Adipocyte (in vitro differentiated cells): Measurements from ENCODE around the gene SH3BP2.

Experiments
- DNase-seq: peaks from one replicate; pipeline ENCODE4 v3.0.0-alpha.2; 2015; ENCODE audit warnings: low read depth
- H3K27me3 ChIP-seq: replicated peaks from 2 replicates; pipeline ENCODE4 v1.7.0; 2013; ENCODE audit warnings: mild to moderate bottlenecking, low read length, moderate library complexity; ENCODE audit not compliant: control insufficient read depth, insufficient read depth
- H3K36me3 ChIP-seq: 2 replicates; pipeline ENCODE4 v1.7.0; 2013; ENCODE audit warnings: low read length, mild to moderate bottlenecking, moderate library complexity; ENCODE audit not compliant: control insufficient read depth, insufficient read depth, severe bottlenecking
- H3K4me1 ChIP-seq: 2 replicates; pipeline ENCODE4 v1.7.0; 2013; ENCODE audit warnings: mild to moderate bottlenecking, low read length, moderate library complexity; ENCODE audit not compliant: control insufficient read depth, insufficient read depth
- H3K4me3 ChIP-seq: 2 replicates; pipeline ENCODE4 v1.7.0; 2013; ENCODE audit warnings: mild to moderate bottlenecking, low read length, moderate library complexity
- H3K9ac ChIP-seq: 2 replicates; pipeline ENCODE4 v1.7.0; 2013; ENCODE audit warnings: mild to moderate bottlenecking, low read length, moderate library complexity
- H3K9me3 ChIP-seq: 2 replicates; pipeline ENCODE4 v1.7.0; 2013; ENCODE audit warnings: mild to moderate bottlenecking, low read length, moderate library complexity; ENCODE audit not compliant: control insufficient read depth

SH3BP2 gene

DNA sequence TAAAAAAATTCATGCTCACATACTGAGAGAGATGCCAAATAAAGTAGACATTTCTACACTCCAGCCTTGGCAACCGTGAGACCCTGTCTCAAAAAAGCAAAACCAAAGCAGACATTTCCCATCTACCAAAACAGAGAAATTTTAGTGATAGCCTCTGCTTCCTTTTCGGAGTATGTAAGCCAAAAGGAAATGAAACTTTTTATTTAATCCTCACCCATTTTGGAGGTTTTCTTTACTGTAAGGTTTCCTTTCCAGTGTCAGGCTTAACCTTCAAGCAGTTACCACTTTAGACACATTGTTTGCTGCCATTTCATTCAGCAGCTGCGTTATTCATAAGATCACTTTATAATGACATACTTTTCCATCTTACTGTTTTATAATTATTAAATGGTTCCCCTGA, 66.6 kb downstream of the SH3BP2 start:
- H3K4me1 ChIP-seq = peaks cover 58% of the 10 kb centered on the region
- no peaks in the 10 kb centered on the region for H3K9me3 ChIP-seq
- H3K9ac ChIP-seq = peak overlapping the region; percentile 26
- H3K27me3 ChIP-seq = no peaks in the 10 kb centered on the region
- H3K36me3 ChIP-seq = peaks cover 4% of the 10 kb centered on the region
- no peak overlapping the region for H3K4me3 ChIP-seq
- DNase-seq = no peak

DNA sequence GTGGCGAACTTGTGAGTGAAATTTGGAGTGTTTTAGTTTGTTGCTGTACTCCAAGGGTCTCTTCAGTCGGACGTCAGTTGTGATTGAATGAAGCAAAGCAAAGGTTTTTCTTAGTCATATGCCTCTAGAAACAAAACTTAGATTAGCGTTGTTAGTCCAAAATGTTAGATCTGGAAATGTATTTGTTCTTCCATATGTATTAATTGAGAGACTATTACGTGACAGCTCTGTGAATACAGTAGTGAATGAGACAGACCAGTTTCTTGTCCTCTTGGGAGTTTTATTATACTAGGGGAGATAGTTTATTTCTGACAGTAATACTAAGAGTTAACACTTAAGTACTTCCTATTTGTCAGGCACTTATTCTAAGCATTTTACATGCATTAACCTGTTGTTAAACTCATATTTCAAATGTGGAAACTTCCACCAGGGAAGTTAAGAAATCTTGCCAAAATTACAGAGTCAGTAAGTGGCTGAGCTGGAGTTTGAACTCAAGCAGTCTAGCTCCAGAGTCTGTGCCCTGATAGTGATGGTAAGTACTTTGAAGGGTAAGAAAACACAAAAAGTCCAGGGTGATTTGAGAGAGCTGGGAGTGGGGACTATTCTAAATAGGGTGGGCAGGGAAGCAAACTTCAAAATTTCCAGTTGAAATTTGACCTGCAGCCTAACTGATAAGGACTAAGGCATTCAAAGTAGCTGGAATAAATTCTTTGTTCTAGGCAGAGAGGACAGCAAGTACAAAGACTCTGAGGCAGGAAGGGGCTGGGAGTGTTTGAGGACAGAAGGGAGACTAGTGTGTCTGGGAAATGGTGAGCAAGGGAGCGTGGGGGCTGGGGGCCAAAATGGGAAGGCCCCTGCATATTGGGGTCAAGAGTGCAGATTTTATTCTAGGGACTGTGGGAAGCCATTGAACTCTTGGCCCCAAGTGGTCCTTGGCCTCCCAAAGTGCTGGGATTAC, 67.8 kb downstream of the SH3BP2 start:
- H3K4me1 ChIP-seq = peaks cover 65% of the 10 kb centered on the region
- peak overlapping the region; percentile 24 for H3K9ac ChIP-seq
- H3K9me3 ChIP-seq = no peaks in the 10 kb centered on the region
- H3K4me3 ChIP-seq = peak overlapping the region; percentile 22
- H3K27me3 ChIP-seq = no peaks in the 10 kb centered on the region
- peak; percentile 65 for DNase-seq
- no peaks in the 10 kb centered on the region for H3K36me3 ChIP-seq

DNA sequence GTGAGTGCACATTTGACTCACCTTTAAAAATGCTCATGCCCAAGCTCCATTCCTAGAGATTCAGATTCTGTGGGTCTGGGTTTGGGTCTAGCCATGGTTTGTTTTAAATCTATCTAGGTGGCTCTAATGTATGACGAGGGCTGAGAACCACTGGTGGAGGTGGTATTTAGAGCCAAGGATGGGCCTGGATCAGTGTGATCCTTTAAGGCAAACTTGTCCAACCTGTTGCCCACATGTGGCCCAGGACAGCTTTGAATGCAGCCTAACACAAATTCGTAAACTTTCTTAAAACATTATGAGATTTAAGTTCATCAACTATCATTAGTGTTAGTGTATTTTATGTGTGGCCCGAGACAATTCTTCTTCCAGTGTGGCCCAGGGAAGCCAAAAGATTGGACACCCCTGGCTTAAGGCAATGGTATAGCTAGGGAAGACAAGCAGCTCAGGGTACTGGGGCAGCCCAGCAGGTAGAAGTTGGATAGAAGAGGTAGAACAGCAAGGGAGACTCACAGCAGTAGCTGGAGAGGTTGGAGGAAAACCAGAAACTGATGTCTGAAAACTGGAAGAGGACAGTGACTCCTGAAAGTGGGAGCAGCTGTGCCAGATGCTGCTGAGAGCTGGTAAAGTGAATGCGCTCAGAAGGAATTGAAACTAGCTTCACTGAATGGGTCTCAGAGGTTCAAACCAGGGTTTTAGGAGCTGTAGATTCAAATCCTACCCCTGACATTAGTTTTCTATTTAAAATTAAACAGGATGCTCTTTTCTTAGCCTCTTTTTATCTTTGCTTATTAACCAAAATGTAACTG, 68.9 kb downstream of the SH3BP2 start:
- no peaks in the 10 kb centered on the region for H3K9me3 ChIP-seq
- H3K27me3 ChIP-seq = no peaks in the 10 kb centered on the region
- H3K4me3 ChIP-seq = peak overlapping the region; percentile 22
- H3K4me1 ChIP-seq = peaks cover 77% of the 10 kb centered on the region
- DNase-seq = peak; percentile 36
- H3K36me3 ChIP-seq = no peaks in the 10 kb centered on the region
- H3K9ac ChIP-seq = peak overlapping the region; percentile 16

DNA sequence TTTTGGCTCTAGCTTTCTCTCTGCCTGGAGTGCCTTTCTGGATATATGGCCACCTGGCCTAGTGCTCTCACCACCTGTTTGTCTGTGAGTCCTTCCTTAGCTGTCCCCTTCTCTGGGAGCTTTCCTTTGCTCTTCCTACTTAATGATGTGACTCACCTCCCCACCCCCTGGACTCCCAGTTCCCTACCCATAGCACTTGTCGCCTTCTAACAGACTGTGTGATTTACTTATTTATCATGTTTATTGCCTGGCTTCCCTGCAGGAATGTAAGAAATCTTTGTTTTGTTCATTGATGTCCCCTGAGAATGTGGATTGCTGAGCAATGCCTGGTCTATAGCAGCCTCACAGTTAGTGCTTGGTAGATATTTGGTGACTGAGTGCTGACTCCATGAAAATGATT, 69.6 kb downstream of the SH3BP2 start:
- DNase-seq = peak; percentile 49
- H3K9me3 ChIP-seq = no peaks in the 10 kb centered on the region

GRCh38 chr4:2863649-2864048, 70.8 kb downstream of the SH3BP2 start:
- no peaks in the 10 kb centered on the region for H3K9me3 ChIP-seq
- DNase-seq = no peak
- no peaks in the 10 kb centered on the region for H3K27me3 ChIP-seq
- H3K36me3 ChIP-seq = no peaks in the 10 kb centered on the region
- no peak overlapping the region for H3K4me3 ChIP-seq
- peaks cover 85% of the 10 kb centered on the region for H3K4me1 ChIP-seq
- no peak overlapping the region for H3K9ac ChIP-seq

More for the DNA sequence above, 69.6 kb downstream of the SH3BP2 start:
- Histone ChIP-seq H3K9ac (peak overlapping the region; percentile 16), H3K36me3 (no peaks in the 10 kb centered on the region), H3K4me3 (peak overlapping the region; percentile 21), H3K27me3 (no peaks in the 10 kb centered on the region), H3K4me1 (peaks cover 83% of the 10 kb centered on the region)

DNA sequence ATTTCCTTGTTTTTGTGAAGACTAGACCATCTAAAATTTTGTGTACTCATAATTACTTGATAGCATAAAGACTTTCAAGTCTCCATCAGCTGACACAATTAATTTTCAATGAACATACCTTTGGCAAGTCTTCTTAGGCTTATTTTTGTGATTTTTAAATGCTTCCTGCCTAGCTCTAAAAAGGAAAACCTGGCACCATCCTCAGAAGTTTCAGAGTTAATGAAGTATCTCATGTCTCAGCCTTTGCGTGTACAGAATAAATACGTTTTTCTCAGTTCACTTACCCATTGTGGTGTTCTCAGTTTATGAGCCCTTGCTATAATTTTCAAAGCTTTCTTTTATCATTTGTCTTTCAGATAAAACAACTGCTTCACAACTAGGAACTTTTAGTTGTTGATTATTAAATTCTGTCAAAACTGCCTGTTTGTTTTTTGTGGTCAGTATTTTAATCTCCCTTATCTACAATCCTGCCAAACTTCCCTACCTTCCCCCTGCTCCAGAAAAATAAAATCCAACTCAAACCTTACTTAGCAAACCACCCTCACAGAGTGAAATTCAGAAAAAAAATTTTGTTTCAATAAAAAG, 72.4 kb downstream of the SH3BP2 start:
- H3K4me1 ChIP-seq = peaks cover 85% of the 10 kb centered on the region

DNA sequence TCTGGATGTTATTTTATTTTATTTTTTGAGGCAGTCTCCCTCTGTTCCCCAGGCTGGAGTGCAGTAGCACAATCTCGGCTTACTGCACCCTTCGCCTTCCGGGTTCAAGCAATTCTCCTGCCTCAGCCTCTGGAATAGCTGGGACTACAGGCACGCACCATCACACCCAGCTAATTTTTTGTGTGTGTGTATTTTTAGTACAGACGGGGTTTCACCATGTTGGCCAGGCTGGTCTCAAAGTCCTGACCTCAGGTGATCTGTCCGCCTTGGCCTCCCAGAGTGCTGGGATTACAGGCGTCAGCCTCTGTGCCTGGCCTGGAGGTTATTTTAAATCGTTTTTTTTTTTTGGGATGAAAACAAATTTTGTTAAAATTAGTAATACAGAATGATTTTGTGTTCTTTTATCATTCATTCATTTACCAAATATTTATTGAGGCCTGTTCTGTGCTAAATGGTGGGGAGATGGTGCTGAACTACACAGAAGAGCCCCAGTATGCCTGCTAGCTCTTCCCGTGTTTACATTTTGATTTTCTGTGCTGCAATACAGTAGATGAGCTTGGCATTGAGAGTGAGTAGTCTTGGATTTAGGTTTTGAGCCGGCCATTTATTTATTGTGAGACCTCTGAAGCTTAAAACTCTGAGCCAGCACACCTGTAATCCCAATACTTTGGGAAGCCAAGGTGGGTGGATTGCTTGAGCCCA, 73.4 kb downstream of the SH3BP2 start:
- no peaks in the 10 kb centered on the region for H3K27me3 ChIP-seq
- no peak for DNase-seq
- no peak overlapping the region for H3K4me3 ChIP-seq
- H3K9me3 ChIP-seq = no peaks in the 10 kb centered on the region
- H3K9ac ChIP-seq = no peak overlapping the region
- peaks cover 80% of the 10 kb centered on the region for H3K4me1 ChIP-seq
- no peaks in the 10 kb centered on the region for H3K36me3 ChIP-seq

More for the DNA sequence above, 72.4 kb downstream of the SH3BP2 start:
- no peaks in the 10 kb centered on the region for H3K9me3 ChIP-seq
- H3K27me3 ChIP-seq = no peaks in the 10 kb centered on the region
- H3K9ac ChIP-seq = peak overlapping the region; percentile 2
- H3K4me3 ChIP-seq = no peak overlapping the region
- DNase-seq = no peak
- H3K36me3 ChIP-seq = no peaks in the 10 kb centered on the region

DNA sequence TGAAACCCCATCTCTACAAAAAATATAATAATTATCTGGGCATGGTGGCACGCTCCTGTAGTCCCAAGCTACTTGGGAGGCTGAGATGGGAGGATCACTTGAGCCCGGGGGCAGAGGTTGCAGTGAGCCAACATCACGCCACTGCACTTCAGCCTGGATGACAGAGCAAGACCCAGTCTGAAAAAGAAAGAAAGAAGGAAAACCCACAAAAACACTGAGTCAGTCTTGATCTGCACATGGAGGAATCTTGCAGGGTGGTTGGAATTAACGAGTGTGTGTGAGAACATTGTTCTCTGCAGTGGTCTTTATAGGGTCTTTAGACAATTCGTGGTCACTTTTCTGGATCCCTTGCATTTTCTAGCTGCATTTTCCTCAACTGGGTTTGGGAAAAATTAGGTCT, 74.0 kb downstream of the SH3BP2 start:
- peaks cover 76% of the 10 kb centered on the region for H3K4me1 ChIP-seq
- DNase-seq = no peak

GRCh38 chr4:2867758-2868491, 75.0 kb downstream of the SH3BP2 start:
- DNase-seq = peak; percentile 54
- Histone ChIP-seq H3K4me3 (peak overlapping the region; percentile 74), H3K9me3 (no peaks in the 10 kb centered on the region), H3K9ac (peak overlapping the region; percentile 50), H3K36me3 (no peaks in the 10 kb centered on the region), H3K4me1 (peaks cover 66% of the 10 kb centered on the region), H3K27me3 (no peaks in the 10 kb centered on the region)

More for the DNA sequence above, 74.0 kb downstream of the SH3BP2 start:
- H3K9ac ChIP-seq = no peak overlapping the region
- H3K9me3 ChIP-seq = no peaks in the 10 kb centered on the region
- no peaks in the 10 kb centered on the region for H3K27me3 ChIP-seq
- no peak overlapping the region for H3K4me3 ChIP-seq
- H3K36me3 ChIP-seq = no peaks in the 10 kb centered on the region

- DNase-seq = no peak
- Histone ChIP-seq H3K4me1 (peaks cover 67% of the 10 kb centered on the region), H3K4me3 (peak overlapping the region; percentile 74), H3K27me3 (no peaks in the 10 kb centered on the region), H3K9me3 (no peaks in the 10 kb centered on the region), H3K36me3 (no peaks in the 10 kb centered on the region), H3K9ac (peak overlapping the region; percentile 50)
These were observed 76.1 kb downstream of the SH3BP2 start for GRCh38 chr4:2868877-2869487.
